SU-DHL-6 (cell line): Measurements from ENCODE around the gene ADSL.

Source experiments
- H2AFZ ChIP-seq: fragments of 200-600 bp; sonication (generic); 2 replicates; pipeline ENCODE4 v1.6.1; 2014; ENCODE audit warnings: low read depth, mild to moderate bottlenecking, moderate library complexity, mixed read lengths, antibody characterized with exemption, low read length; ENCODE audit not compliant: severe bottlenecking
- H3F3A ChIP-seq: fragments of 200-600 bp; shearing (Covaris generic); 2 replicates; pipeline ENCODE4 v1.6.0; 2016; ENCODE audit warnings: antibody characterized with exemption, mild to moderate bottlenecking; ENCODE audit not compliant: insufficient read depth
- H3K27ac ChIP-seq: fragments of 200-600 bp; sonication (generic); 2 replicates; pipeline ENCODE4 v1.5.1; 2016; ENCODE audit warnings: low read depth, mild to moderate bottlenecking, low read length, moderate library complexity, mixed read lengths
- H3K27me3 ChIP-seq: fragments of 200-600 bp; sonication (generic), shearing (Covaris generic); 2 replicates; pipeline ENCODE4 v1.6.0; 2014; ENCODE audit warnings: mild to moderate bottlenecking, low read length
- H3K36me3 ChIP-seq: fragments of 200-600 bp; sonication (generic); 2 replicates; pipeline ENCODE4 v1.6.1; 2014; ENCODE audit warnings: mild to moderate bottlenecking, low read length, mixed read lengths
- H3K4me2 ChIP-seq: fragments of 300-600, 200-600 bp; shearing (Covaris generic), sonication (generic); 2 replicates; pipeline ENCODE4 v1.6.0; 2014; ENCODE audit warnings: low read length, low read depth, mild to moderate bottlenecking; ENCODE audit not compliant: poor library complexity, severe bottlenecking
- H3K4me3 ChIP-seq: fragments of 200-600 bp; sonication (generic); 2 replicates; pipeline ENCODE4 v1.5.1; 2014; ENCODE audit warnings: antibody characterized with exemption, low read length, mild to moderate bottlenecking, mixed read lengths; ENCODE audit not compliant: insufficient read depth, poor library complexity, severe bottlenecking
- H3K79me2 ChIP-seq: fragments of 200-600 bp; sonication (generic); 2 replicates; pipeline ENCODE4 v1.6.1; 2014; ENCODE audit warnings: mild to moderate bottlenecking, low read length, moderate library complexity; ENCODE audit not compliant: insufficient read depth
- H3K9ac ChIP-seq: fragments of 200-600 bp; sonication (generic); 2 replicates; pipeline ENCODE4 v1.7.0; 2014; ENCODE audit warnings: mild to moderate bottlenecking, low read length
- H3K9me2 ChIP-seq: fragments of 200-600 bp; sonication (generic); replicated peaks from 2 replicates; pipeline ENCODE4 v1.6.1; 2014; ENCODE audit warnings: low read length; ENCODE audit not compliant: insufficient read depth
- H3K9me3 ChIP-seq: fragments of 200-600 bp; sonication (generic); 2 replicates; pipeline ENCODE4 v1.6.1; 2014; ENCODE audit warnings: low read length, mixed read lengths; ENCODE audit not compliant: insufficient read depth
- H4K20me1 ChIP-seq: fragments of 200-600 bp; sonication (generic); 2 replicates; pipeline ENCODE4 v1.6.1; 2014; ENCODE audit warnings: low read depth, mild to moderate bottlenecking, antibody characterized with exemption, low read length, moderate library complexity, mixed read lengths
- EZH2phosphoT487 ChIP-seq: fragments of 200-600 bp; sonication (generic), shearing (Covaris generic); conservative IDR thresholded peaks from 2 replicates; pipeline ENCODE4 v1.6.1; 2018; ENCODE audit warnings: mild to moderate bottlenecking, antibody characterized with exemption, low read length, moderate library complexity, mixed read lengths
- TF ChIP-seq, protein P1 (sequence below): fragments of 200-600 bp; sonication (generic); IDR thresholded peaks from one replicate; pipeline ENCODE4 v1.5.1; 2017; ENCODE audit warnings: antibody characterized with exemption, mild to moderate bottlenecking, low read length, moderate library complexity; ENCODE audit not compliant: insufficient read depth, poor library complexity, severe bottlenecking

ADSL gene

DNA sequence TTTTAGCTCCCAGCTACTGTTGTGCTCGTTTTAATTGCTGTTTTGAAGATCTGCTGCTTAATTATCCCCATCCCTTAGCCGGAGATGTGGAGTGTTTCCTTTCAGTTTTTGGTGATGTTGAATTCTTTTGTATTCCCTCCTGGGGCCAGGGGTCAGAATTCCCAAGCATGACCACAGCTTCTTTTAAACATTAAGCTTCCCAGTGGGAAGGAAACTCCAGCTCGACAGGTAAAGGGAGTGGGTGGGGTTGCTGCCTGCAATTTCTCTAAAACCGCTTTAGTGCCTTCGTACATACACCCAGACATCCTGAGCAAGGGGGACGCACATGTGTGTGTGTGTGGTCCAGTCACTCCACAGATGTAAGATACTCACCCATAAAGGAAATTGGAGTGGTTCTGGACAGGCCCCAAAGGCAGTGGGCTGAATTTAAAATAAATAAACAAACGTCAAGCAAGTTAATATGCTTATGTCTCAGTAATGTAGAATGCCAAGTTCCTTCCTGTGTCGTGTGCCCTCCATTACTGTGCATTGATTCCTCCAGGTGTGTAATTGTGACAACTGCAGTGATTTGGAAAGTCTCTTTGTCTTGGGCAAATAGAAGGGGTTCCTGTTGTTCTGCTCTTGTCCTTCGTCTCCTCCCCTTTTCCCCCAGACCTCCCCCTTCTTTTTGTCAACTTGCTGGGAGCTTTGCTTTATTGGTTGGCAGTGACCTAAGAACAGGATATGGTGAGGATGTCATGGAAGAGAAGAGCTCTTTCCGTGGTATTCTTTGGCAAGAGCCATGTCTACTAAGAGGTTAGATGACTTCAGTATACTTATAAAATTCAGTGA, 19.2 kb upstream of the ADSL start:
- Histone ChIP-seq H3K4me2 (no peak overlapping the region), H3K27me3 (no peaks in the 10 kb centered on the region), H4K20me1 (no peaks in the 10 kb centered on the region), H3K9ac (no peak overlapping the region), H2AFZ (no peak overlapping the region), H3K79me2 (no peaks in the 10 kb centered on the region), H3K27ac (no peak overlapping the region), H3K9me2 (no peaks in the 10 kb centered on the region), H3F3A (peaks cover 3% of the 10 kb centered on the region; the same call in 1 of the 2 replicates), H3K4me3 (no peak overlapping the region), H3K9me3 (no peaks in the 10 kb centered on the region), H3K36me3 (no peaks in the 10 kb centered on the region; the same call in 1 of the 2 replicates)
- TF ChIP-seq, protein P1, sequence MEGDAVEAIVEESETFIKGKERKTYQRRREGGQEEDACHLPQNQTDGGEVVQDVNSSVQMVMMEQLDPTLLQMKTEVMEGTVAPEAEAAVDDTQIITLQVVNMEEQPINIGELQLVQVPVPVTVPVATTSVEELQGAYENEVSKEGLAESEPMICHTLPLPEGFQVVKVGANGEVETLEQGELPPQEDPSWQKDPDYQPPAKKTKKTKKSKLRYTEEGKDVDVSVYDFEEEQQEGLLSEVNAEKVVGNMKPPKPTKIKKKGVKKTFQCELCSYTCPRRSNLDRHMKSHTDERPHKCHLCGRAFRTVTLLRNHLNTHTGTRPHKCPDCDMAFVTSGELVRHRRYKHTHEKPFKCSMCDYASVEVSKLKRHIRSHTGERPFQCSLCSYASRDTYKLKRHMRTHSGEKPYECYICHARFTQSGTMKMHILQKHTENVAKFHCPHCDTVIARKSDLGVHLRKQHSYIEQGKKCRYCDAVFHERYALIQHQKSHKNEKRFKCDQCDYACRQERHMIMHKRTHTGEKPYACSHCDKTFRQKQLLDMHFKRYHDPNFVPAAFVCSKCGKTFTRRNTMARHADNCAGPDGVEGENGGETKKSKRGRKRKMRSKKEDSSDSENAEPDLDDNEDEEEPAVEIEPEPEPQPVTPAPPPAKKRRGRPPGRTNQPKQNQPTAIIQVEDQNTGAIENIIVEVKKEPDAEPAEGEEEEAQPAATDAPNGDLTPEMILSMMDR = no peak
- no peak for TF ChIP-seq EZH2phosphoT487

DNA sequence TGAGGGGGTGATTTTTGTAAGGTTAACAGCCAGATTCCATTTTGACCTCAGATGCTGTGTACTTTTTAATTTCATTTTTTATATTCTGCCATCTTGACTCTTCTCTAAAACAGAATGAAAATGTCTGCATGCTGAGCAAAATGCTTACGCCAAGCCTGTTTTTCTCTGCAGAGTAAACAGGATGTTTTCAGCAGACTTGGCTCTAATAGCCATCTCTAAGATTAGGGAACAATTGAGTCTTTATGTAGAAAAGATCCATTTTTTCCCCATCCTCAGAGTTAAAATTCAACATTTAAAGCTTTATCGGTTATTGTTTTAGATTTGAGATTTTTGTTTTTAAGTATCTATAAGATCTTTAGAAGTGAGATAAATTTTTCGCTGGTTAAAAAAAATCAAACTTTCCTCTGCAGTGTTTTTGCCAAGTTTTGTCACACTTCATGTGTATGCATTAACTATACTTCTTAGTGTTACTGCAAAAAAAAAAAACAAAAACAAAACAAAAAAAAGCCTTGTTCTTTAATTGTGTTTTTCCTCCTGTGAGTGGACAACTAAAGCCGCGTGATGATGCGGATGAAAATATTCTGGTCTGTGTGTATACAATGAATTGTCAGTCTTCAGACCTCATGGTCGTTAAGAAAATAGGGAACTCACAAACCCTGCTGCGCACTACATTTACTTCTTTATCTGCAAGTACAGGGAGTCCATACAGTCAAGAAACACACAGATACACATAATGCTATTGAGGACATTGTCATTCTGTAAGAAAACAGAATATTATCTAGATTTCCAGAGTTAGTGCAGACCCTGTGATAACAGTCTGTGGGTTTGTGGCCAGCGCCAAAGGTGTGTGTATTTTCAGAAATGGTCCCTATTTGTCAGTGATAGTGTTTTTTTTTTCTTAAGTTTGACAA, 17.5 kb upstream of the ADSL start:
- Histone ChIP-seq H3K4me3 (no peak overlapping the region), H4K20me1 (no peaks in the 10 kb centered on the region), H3K9ac (no peak overlapping the region), H3K27me3 (no peaks in the 10 kb centered on the region), H3K4me2 (no peak overlapping the region), H3K9me2 (no peaks in the 10 kb centered on the region), H3F3A (peaks cover 3% of the 10 kb centered on the region; the same call in 1 of the 2 replicates), H3K27ac (no peak overlapping the region), H3K9me3 (no peaks in the 10 kb centered on the region), H2AFZ (no peak overlapping the region), H3K36me3 (no peaks in the 10 kb centered on the region; the same call in 1 of the 2 replicates), H3K79me2 (no peaks in the 10 kb centered on the region)
- no peak for TF ChIP-seq EZH2phosphoT487
- TF ChIP-seq, protein P1 = no peak

DNA sequence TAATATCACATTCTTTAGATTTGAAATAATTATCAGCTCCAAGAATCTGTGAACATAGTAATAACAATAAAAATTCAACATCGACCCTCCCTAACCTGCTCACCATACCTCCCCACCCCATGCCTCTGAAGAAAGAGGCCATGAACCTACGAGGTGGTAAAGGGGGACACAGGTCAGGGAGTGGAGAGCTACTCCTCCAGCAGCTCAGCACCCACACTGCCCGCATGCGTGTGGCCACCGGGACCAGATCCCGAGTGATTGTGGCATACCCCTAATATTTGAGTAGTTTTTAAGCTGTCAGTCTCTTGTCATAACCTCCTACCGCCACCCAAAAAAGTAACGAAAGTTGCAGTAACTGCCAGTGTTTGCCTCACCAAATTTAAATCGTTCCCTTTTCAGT, 16.8 kb upstream of the ADSL start:
- H3K9me2 ChIP-seq = no peaks in the 10 kb centered on the region
- no peak overlapping the region for H3K4me3 ChIP-seq
- H3K9ac ChIP-seq = no peak overlapping the region
- no peaks in the 10 kb centered on the region for H3K9me3 ChIP-seq
- H4K20me1 ChIP-seq = no peaks in the 10 kb centered on the region
- no peaks in the 10 kb centered on the region for H3K79me2 ChIP-seq
- no peak overlapping the region for H3K27ac ChIP-seq
- H3K27me3 ChIP-seq = no peaks in the 10 kb centered on the region
- peaks cover 3% of the 10 kb centered on the region; the same call in 1 of the 2 replicates for H3F3A ChIP-seq
- H3K36me3 ChIP-seq = no peaks in the 10 kb centered on the region; the same call in 1 of the 2 replicates
- TF ChIP-seq, protein P1 = no peak
- TF ChIP-seq EZH2phosphoT487 = no peak
- H2AFZ ChIP-seq = no peak overlapping the region
- H3K4me2 ChIP-seq = no peak overlapping the region
